K562 (cell line): Measurements from ENCODE around the gene CDC45. TPM values are rescaled to one million over a fixed set of nuclear protein-coding genes. Genes with fewer than 3 reads are reported as not detected.
A peak's percentile ranks its signal among the peaks of the same experiment; 100 is the strongest.

Experiments used
- BRD9 ChIP-seq: fragments of 450-650 bp; IDR thresholded peaks from 2 replicates; pipeline ENCODE4 v1.6.1; 2018; ENCODE audit warnings: low read depth; ENCODE audit not compliant: partially characterized antibody
- CBFB ChIP-seq: sonication (generic); formaldehyde crosslinking; IDR thresholded peaks from 2 replicates; pipeline ENCODE4 v1.4.0; 2020; ENCODE audit warnings: mild to moderate bottlenecking, missing genetic modification reagents
- CEBPG ChIP-seq, 3 experiments: fragments of 200-800 bp in 1 of 3; sonication (Bioruptor generic) in 1 of 3; sonication (generic) in 1 of 3; formaldehyde crosslinking in 1 of 3; IDR thresholded peaks in 2 of 3; conservative IDR thresholded peaks in 1 of 3; 2 replicates each; pipeline versions ENCODE4 v1.6.1 to v1.8.0; 2016 to 2022; ENCODE audit warnings: missing compliant biosample characterization in 2 of 3, missing genetic modification characterization in 2 of 3, mild to moderate bottlenecking in 1 of 3, missing genetic modification reagents in 1 of 3
- HOXB6 ChIP-seq: fragments of 250-450 bp; sonication (Bioruptor Pico); IDR thresholded peaks from 2 replicates; pipeline ENCODE4 v1.5.1; 2022; ENCODE audit warnings: mild to moderate bottlenecking, borderline replicate concordance
- MTF1 ChIP-seq: fragments of 250-450 bp; sonication (Bioruptor Pico); IDR thresholded peaks from 2 replicates; pipeline ENCODE4 v1.9.0; 2021; ENCODE audit warnings: moderate library complexity, mild to moderate bottlenecking, inconsistent platforms, borderline replicate concordance
- NCOR1 ChIP-seq: fragments of 450-650 bp; IDR thresholded peaks from 2 replicates; pipeline ENCODE4 v1.6.1; 2016; ENCODE audit warnings: mild to moderate bottlenecking, moderate library complexity
- NR2F6 ChIP-seq: fragments of 450-650 bp; formaldehyde crosslinking; IDR thresholded peaks from 2 replicates; pipeline ENCODE4 v1.4.0; 2020; ENCODE audit warnings: mild to moderate bottlenecking
- RNF2 ChIP-seq: sonication (generic); IDR thresholded peaks from 2 replicates; pipeline ENCODE4 v1.6.1; 2016
- SIN3B ChIP-seq: fragments of 450-650 bp; IDR thresholded peaks from 2 replicates; pipeline ENCODE4 v1.6.1; 2017; ENCODE audit warnings: low read depth, mild to moderate bottlenecking, moderate library complexity
- SIX5 ChIP-seq, 2 experiments: IDR thresholded peaks; 2 replicates each; pipeline ENCODE4 v1.6.1; 2011; ENCODE audit warnings: low read length in 2 of 2, borderline replicate concordance in 1 of 2, low read depth in 1 of 2, mild to moderate bottlenecking in 1 of 2, moderate library complexity in 1 of 2; ENCODE audit not compliant: insufficient read depth in 1 of 2
- SMARCB1 ChIP-seq: IDR thresholded peaks from 2 replicates; pipeline ENCODE4 v1.6.1; 2011; ENCODE audit warnings: improper control_type of control experiment, low read depth; ENCODE audit not compliant: insufficient read length
- SRSF1 ChIP-seq: fragments of 200-400 bp; formaldehyde crosslinking; IDR thresholded peaks from 2 replicates; pipeline ENCODE4 v1.6.1; 2017; ENCODE audit warnings: mild to moderate bottlenecking, low read depth, low read length, moderate library complexity
- TCF7L2 ChIP-seq: fragments of 150-350 bp; IDR thresholded peaks from 2 replicates; pipeline ENCODE4 v1.6.1; 2016; ENCODE audit warnings: low read depth, mild to moderate bottlenecking, low read length, moderate library complexity
- ZKSCAN1 ChIP-seq: fragments of 150-350 bp; IDR thresholded peaks from 2 replicates; pipeline ENCODE4 v1.6.1; 2016; ENCODE audit warnings: low read depth, low read length
- ZNF217 ChIP-seq: sonication (generic); formaldehyde crosslinking; IDR thresholded peaks from 2 replicates; pipeline ENCODE4 v1.8.0; 2022; ENCODE audit warnings: mild to moderate bottlenecking, missing genetic modification reagents
- ZNF274 ChIP-seq: IDR thresholded peaks from 2 replicates; pipeline ENCODE4 v1.6.1; 2011; ENCODE audit warnings: low read depth, mild to moderate bottlenecking, low read length, moderate library complexity, borderline replicate concordance
- ZNF3 ChIP-seq: fragments of 250-450 bp; sonication (Bioruptor Pico); IDR thresholded peaks from 2 replicates; pipeline ENCODE4 v1.5.0; 2021; ENCODE audit warnings: mild to moderate bottlenecking, moderate library complexity
- ZNF324 ChIP-seq: fragments of 250-450 bp; sonication (Bioruptor Pico); IDR thresholded peaks from 2 replicates; pipeline ENCODE4 v1.4.0; 2020; ENCODE audit warnings: mild to moderate bottlenecking
- polyA plus RNA-seq, 8 experiments: library from polyadenylated mRNA; depleted of rRNA in 4 of 8; stranded (reverse) in 5 of 8; unstranded in 3 of 8; fragments of >200 nt; fragmentation: Nextera tagmentation in 2 of 8; fragmentation: Illumina TruSeq in 1 of 8; extraction: Ambion mirVana in 2 of 8; extraction: Trizol in 1 of 8; gene quantifications; 2 replicates each; pipeline versions ENCODE4 v1.2.1 to v1.2.3, GENCODE V29; 2011 to 2014; ENCODE audit warnings: inconsistent platforms in 1 of 8, missing spikeins in 1 of 8
- total RNA-seq, 7 experiments: library from RNA; depleted of rRNA in 6 of 7; stranded (reverse); fragments of >200 nt in 6 of 7; fragmentation: Illumina TruSeq in 2 of 7; extraction: Trizol in 2 of 7; gene quantifications; 2 replicates each; pipeline versions ENCODE4 v1.2.1 to v1.2.3, GENCODE V29; 2011 to 2021; ENCODE audit warnings: low replicate concordance in 1 of 7
- TF ChIP-seq, protein P1 (sequence below): fragments of 250-450 bp; sonication (Bioruptor Pico); IDR thresholded peaks from 2 replicates; pipeline ENCODE4 v1.5.0; 2021
- TF ChIP-seq, protein P2 (sequence below): sonication (generic); formaldehyde crosslinking; IDR thresholded peaks from 2 replicates; pipeline ENCODE4 v1.8.0; 2022; ENCODE audit warnings: missing genetic modification reagents, mild to moderate bottlenecking, moderate library complexity, borderline replicate concordance
- TF ChIP-seq, protein P3 (sequence below), 2 experiments: fragments of 450-650 bp in 1 of 2; sonication (generic) in 1 of 2; formaldehyde crosslinking in 1 of 2; IDR thresholded peaks in 1 of 2; conservative IDR thresholded peaks in 1 of 2; 2 replicates each; pipeline versions ENCODE4 v1.6.1 to v1.8.1; 2016 to 2023; ENCODE audit warnings: mild to moderate bottlenecking in 2 of 2, moderate library complexity in 2 of 2, inconsistent platforms in 1 of 2, missing genetic modification reagents in 1 of 2
- TF ChIP-seq, protein P4 (sequence below): sonication (generic); formaldehyde crosslinking; IDR thresholded peaks from 2 replicates; pipeline ENCODE4 v1.8.1; 2023; ENCODE audit warnings: mild to moderate bottlenecking, missing genetic modification reagents
- TF ChIP-seq, protein P5 (sequence below): IDR thresholded peaks from 2 replicates; pipeline ENCODE4 v1.6.1; 2014; ENCODE audit warnings: antibody characterized with exemption

Gene CDC45
- total and polyA plus RNA-seq, 9 of the 15 experiments (the other 6 are each of a cell fraction or from before 2014, with no cell fraction given) = 251 to 580 (median 410) TPM

DNA sequence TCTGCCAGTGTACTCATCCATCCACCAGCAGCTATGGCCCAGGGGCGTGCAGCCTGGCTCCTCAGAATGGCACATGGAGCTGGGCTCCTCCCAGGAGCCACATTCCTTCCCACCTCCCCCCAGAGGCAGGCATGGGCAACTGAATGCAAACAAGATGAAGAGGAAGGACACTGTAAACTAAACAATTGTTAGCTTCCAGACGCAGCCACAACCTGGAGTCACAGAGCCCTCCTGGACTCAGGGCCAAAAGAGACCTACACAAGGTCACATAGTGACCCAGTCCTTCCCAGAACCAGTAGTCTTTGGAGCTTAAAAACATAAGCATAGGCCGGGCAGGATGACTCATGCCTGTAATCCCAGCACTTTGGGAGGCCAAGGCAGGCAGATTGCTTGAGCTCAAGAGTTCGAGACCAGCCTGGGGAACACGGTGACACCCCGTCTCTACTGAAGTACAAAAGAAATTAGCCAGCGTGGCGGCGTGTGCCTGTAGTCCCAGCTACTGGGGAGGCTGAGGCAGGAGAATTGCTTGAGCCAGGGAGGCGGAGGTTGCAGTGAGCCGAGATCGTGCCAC is 75.2 kb downstream of the CDC45 start (continued):
- TF ChIP-seq MTF1 (no peak), SMARCB1 (no peak), HOXB6 (CRISPR knock-in tag) (0 out of 2 replicates have a peak, but pooled peaks have one; percentile 22), ZNF217 (CRISPR knock-in tag) (no peak), RNF2 (no peak), ZKSCAN1 (no peak), ZNF3 (no peak), NR2F6 (CRISPR knock-in tag) (no peak), BRD9 (no peak), SIX5 (IDR thresholded peaks at IDR 0.05; ENCODE audit: borderline replicate concordance in 1 of 2, insufficient read depth in 1 of 2, low read depth in 1 of 2, low read length in 2 of 2) (no peak), SRSF1 (no peak), CEBPG (CRISPR knock-in tag; IDR thresholded peaks at IDR 0.05) (no peak), CEBPG (tag; conservative IDR thresholded peaks at IDR 0.05 in 1 of 2, IDR thresholded peaks at IDR 0.05 in 1 of 2) (no peak), NCOR1 (no peak), ZNF274 (no peak), SIN3B (no peak), ZNF324 (CRISPR knock-in tag) (no peak), TCF7L2 (no peak), CBFB (CRISPR knock-in tag) (no peak)
- TF ChIP-seq, protein P1, sequence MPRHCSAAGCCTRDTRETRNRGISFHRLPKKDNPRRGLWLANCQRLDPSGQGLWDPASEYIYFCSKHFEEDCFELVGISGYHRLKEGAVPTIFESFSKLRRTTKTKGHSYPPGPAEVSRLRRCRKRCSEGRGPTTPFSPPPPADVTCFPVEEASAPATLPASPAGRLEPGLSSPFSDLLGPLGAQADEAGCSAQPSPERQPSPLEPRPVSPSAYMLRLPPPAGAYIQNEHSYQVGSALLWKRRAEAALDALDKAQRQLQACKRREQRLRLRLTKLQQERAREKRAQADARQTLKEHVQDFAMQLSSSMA (CRISPR knock-in tag) = no peak
- TF ChIP-seq, protein P2, sequence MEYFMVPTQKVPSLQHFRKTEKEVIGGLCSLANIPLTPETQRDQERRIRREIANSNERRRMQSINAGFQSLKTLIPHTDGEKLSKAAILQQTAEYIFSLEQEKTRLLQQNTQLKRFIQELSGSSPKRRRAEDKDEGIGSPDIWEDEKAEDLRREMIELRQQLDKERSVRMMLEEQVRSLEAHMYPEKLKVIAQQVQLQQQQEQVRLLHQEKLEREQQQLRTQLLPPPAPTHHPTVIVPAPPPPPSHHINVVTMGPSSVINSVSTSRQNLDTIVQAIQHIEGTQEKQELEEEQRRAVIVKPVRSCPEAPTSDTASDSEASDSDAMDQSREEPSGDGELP (CRISPR knock-in tag) = 0 out of 2 replicates have a peak, but pooled peaks have one; percentile 27
- TF ChIP-seq, protein P3, sequence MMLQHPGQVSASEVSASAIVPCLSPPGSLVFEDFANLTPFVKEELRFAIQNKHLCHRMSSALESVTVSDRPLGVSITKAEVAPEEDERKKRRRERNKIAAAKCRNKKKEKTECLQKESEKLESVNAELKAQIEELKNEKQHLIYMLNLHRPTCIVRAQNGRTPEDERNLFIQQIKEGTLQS (IDR thresholded peaks at IDR 0.05) = peak; percentile 81
- TF ChIP-seq, protein P3 (CRISPR knock-in tag; conservative IDR thresholded peaks at IDR 0.05) = no peak
- TF ChIP-seq, protein P4, sequence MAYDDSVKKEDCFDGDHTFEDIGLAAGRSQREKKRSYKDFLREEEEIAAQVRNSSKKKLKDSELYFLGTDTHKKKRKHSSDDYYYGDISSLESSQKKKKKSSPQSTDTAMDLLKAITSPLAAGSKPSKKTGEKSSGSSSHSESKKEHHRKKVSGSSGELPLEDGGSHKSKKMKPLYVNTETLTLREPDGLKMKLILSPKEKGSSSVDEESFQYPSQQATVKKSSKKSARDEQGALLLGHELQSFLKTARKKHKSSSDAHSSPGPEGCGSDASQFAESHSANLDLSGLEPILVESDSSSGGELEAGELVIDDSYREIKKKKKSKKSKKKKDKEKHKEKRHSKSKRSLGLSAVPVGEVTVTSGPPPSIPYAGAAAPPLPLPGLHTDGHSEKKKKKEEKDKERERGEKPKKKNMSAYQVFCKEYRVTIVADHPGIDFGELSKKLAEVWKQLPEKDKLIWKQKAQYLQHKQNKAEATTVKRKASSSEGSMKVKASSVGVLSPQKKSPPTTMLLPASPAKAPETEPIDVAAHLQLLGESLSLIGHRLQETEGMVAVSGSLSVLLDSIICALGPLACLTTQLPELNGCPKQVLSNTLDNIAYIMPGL = no peak
- TF ChIP-seq, protein P5, sequence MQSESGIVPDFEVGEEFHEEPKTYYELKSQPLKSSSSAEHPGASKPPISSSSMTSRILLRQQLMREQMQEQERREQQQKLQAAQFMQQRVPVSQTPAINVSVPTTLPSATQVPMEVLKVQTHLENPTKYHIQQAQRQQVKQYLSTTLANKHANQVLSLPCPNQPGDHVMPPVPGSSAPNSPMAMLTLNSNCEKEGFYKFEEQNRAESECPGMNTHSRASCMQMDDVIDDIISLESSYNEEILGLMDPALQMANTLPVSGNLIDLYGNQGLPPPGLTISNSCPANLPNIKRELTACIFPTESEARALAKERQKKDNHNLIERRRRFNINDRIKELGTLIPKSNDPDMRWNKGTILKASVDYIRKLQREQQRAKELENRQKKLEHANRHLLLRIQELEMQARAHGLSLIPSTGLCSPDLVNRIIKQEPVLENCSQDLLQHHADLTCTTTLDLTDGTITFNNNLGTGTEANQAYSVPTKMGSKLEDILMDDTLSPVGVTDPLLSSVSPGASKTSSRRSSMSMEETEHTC = no peak
